ENCODE results near the gene OR4D2. TPM values are rescaled to one million over a fixed set of nuclear protein-coding genes. Genes with fewer than 3 reads are reported as not detected.

OR4D2 gene
- total RNA-seq, 1 experiment from 2014 or later, result not detected

GRCh38 chr17:58144801-58145200, 22.0 kb upstream of the OR4D2 start:
- intact Hi-C loops (cut with micrococcal nuclease; ENCODE audit: unreplicated experiment), result no loop called here
- no peak for DNase-seq
- BruUV-seq (replicated peaks), result no TSS peak
- H3K27me3 ChIP-seq (replicated peaks; ENCODE audit: control insufficient read depth, insufficient read depth, low read length), result no peaks in the 10 kb centered on the region
- Mint-ChIP-seq H3K4me1 (ENCODE audit: low read depth, unreplicated experiment) (no peaks in the 10 kb centered on the region), H3K27me3 (ENCODE audit: insufficient read depth, unreplicated experiment) (peaks cover 36% of the 10 kb centered on the region), H3K4me3 (ENCODE audit: unreplicated experiment) (no peak overlapping the region), H3K36me3 (ENCODE audit: insufficient read depth, unreplicated experiment) (no peaks in the 10 kb centered on the region), H3K27ac (ENCODE audit: unreplicated experiment) (no peak overlapping the region), H3K9me3 (ENCODE audit: unreplicated experiment) (peaks cover 35% of the 10 kb centered on the region)
- ChIA-PET POLR2A (no interaction called here), CTCF (no interaction called here)
- H3K4me1 ChIP-seq, result no peaks in the 10 kb centered on the region
- no peaks in the 10 kb centered on the region; the same call in 1 of the 2 replicates for H3K9me3 ChIP-seq
- no peaks in the 10 kb centered on the region for H3K36me3 ChIP-seq (ENCODE audit: control insufficient read depth, insufficient read depth, low read length)
- TF ChIP-seq, protein P1, sequence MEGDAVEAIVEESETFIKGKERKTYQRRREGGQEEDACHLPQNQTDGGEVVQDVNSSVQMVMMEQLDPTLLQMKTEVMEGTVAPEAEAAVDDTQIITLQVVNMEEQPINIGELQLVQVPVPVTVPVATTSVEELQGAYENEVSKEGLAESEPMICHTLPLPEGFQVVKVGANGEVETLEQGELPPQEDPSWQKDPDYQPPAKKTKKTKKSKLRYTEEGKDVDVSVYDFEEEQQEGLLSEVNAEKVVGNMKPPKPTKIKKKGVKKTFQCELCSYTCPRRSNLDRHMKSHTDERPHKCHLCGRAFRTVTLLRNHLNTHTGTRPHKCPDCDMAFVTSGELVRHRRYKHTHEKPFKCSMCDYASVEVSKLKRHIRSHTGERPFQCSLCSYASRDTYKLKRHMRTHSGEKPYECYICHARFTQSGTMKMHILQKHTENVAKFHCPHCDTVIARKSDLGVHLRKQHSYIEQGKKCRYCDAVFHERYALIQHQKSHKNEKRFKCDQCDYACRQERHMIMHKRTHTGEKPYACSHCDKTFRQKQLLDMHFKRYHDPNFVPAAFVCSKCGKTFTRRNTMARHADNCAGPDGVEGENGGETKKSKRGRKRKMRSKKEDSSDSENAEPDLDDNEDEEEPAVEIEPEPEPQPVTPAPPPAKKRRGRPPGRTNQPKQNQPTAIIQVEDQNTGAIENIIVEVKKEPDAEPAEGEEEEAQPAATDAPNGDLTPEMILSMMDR (IDR thresholded peaks at IDR 0.05; ENCODE audit: insufficient read depth in 1 of 2, low read depth in 1 of 2, low read length in 1 of 2, severe bottlenecking in 1 of 2, unreplicated experiment in 1 of 2), result no peak
- no peak overlapping the region for H3K4me3 ChIP-seq (ENCODE audit: low read depth, low read length)

DNA sequence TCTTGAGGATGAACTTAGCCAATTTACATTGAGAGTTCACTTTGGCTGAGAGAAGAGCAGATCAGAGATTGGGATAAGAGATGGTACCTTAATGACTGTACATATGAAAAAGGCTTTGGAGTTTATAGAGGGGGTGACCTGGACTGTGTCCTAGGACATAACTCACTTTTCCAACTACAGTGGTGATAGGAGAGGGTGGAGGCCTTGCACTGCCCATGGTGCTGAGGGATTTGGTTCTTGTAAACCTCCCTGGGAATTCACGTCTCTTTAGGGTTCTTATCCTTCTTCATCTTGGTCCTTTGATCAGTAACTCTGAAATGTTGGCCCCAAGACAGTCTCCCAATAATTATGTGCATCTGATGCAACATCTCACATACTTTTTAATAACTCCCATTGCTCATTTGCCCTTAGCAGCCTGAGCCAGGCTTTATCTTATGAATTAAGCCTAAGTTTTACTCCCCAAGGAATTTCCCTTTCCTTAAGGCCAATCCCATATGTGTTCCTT, 18.8 kb upstream of the OR4D2 start, which contains the start of gene OR4D1:
Gene OR4D1 (plus strand): TSS at position 455 of the 505 bp plus-strand sequence. CDS start 6,770 bp downstream, outside the sequence.
- ChIA-PET POLR2A (no interaction called here), CTCF (no interaction called here)
- intact Hi-C loops (cut with micrococcal nuclease; ENCODE audit: unreplicated experiment), result no loop called here
- TF ChIP-seq, protein P1 (IDR thresholded peaks at IDR 0.05; ENCODE audit: insufficient read depth in 1 of 2, low read depth in 1 of 2, low read length in 1 of 2, severe bottlenecking in 1 of 2, unreplicated experiment in 1 of 2), result no peak
- DNase-seq, result no peak
- Mint-ChIP-seq H3K36me3 (ENCODE audit: insufficient read depth, unreplicated experiment) (no peaks in the 10 kb centered on the region), H3K27ac (ENCODE audit: unreplicated experiment) (no peak within 1 kb of the TSS), H3K4me1 (ENCODE audit: low read depth, unreplicated experiment) (no peaks in the 10 kb centered on the region), H3K27me3 (ENCODE audit: insufficient read depth, unreplicated experiment) (peaks cover 38% of the 10 kb centered on the region), H3K4me3 (ENCODE audit: unreplicated experiment) (no peak within 1 kb of the TSS), H3K9me3 (ENCODE audit: unreplicated experiment) (peaks cover 25% of the 10 kb centered on the region)
- H3K36me3 ChIP-seq (ENCODE audit: control insufficient read depth, insufficient read depth, low read length), result no peaks in the 10 kb centered on the region
- H3K4me3 ChIP-seq (ENCODE audit: low read depth, low read length), result no peak within 1 kb of the TSS
- no peaks in the 10 kb centered on the region for H3K4me1 ChIP-seq
- H3K9me3 ChIP-seq, result no peaks in the 10 kb centered on the region; the same call in 1 of the 2 replicates
- no peaks in the 10 kb centered on the region for H3K27me3 ChIP-seq (replicated peaks; ENCODE audit: control insufficient read depth, insufficient read depth, low read length)
- BruUV-seq (replicated peaks), result no TSS peak

DNA sequence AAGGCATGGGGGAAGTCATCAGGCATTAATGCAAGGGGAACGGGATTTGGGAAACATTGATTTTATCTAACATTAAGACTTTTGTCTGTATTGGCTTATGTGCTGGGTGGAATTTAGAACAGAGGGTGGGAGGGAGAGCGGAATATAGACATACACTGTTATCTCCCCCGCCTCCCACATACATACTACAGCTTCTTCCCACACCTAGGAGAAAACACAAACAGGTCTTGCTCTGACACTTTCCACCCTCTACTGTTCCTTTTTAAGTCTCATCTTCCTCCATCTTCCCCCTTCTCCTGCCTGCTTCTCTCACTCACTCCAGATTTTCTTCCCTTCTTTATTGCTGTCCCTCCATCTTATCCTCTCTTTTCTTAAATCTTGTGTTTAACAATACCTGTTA, 18.2 kb upstream of the OR4D2 start:
- Histone ChIP-seq H3K36me3 (ENCODE audit: control insufficient read depth, insufficient read depth, low read length) (no peaks in the 10 kb centered on the region), H3K4me1 (no peaks in the 10 kb centered on the region), H3K27me3 (replicated peaks; ENCODE audit: control insufficient read depth, insufficient read depth, low read length) (no peaks in the 10 kb centered on the region; the same call in 1 of the 2 replicates), H3K9me3 (no peaks in the 10 kb centered on the region; the same call in 1 of the 2 replicates), H3K4me3 (ENCODE audit: low read depth, low read length) (no peak overlapping the region)
- no peak for DNase-seq
- peaks cover 38% of the 10 kb centered on the region for H3K27me3 Mint-ChIP-seq (ENCODE audit: insufficient read depth, unreplicated experiment)
- ChIA-PET CTCF (no interaction called here), POLR2A (no interaction called here)
- H3K4me3 Mint-ChIP-seq (ENCODE audit: unreplicated experiment), result no peak overlapping the region
- TF ChIP-seq, protein P1 (IDR thresholded peaks at IDR 0.05; ENCODE audit: insufficient read depth in 1 of 2, low read depth in 1 of 2, low read length in 1 of 2, severe bottlenecking in 1 of 2, unreplicated experiment in 1 of 2), result no peak
- no TSS peak for BruUV-seq (replicated peaks)
- peaks cover 22% of the 10 kb centered on the region for H3K9me3 Mint-ChIP-seq (ENCODE audit: unreplicated experiment)
- no peaks in the 10 kb centered on the region for H3K36me3 Mint-ChIP-seq (ENCODE audit: insufficient read depth, unreplicated experiment)
- intact Hi-C loops (cut with micrococcal nuclease; ENCODE audit: unreplicated experiment), result no loop called here
- no peaks in the 10 kb centered on the region for H3K4me1 Mint-ChIP-seq (ENCODE audit: low read depth, unreplicated experiment)
- H3K27ac Mint-ChIP-seq (ENCODE audit: unreplicated experiment), result no peak overlapping the region

All from Caco-2 (cell line).